Measurements from ENCODE around the gene HSD3B1.

DNA sequence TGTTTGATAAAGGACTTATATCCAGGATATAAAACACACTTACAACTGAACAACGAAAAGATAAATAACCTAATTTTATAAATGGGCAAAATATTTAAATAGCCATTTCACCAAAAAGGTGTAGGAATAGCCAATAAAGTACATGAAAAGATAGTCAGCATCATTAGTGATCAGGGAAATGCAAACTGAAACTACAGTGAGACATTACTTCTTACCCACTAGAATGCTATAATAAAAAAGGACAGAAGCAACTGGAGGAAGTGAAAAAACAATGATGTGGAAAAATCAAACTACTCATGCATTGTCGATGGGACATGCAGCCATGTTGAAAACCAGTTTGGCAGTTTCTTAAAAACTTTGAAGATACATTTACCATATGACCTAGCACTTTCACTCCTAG, 43.4 kb upstream of the HSD3B1 start:
- no peak for TF ChIP-seq POLR2A (IDR thresholded peaks at IDR 0.05)
- TF ChIP-seq, protein P1, sequence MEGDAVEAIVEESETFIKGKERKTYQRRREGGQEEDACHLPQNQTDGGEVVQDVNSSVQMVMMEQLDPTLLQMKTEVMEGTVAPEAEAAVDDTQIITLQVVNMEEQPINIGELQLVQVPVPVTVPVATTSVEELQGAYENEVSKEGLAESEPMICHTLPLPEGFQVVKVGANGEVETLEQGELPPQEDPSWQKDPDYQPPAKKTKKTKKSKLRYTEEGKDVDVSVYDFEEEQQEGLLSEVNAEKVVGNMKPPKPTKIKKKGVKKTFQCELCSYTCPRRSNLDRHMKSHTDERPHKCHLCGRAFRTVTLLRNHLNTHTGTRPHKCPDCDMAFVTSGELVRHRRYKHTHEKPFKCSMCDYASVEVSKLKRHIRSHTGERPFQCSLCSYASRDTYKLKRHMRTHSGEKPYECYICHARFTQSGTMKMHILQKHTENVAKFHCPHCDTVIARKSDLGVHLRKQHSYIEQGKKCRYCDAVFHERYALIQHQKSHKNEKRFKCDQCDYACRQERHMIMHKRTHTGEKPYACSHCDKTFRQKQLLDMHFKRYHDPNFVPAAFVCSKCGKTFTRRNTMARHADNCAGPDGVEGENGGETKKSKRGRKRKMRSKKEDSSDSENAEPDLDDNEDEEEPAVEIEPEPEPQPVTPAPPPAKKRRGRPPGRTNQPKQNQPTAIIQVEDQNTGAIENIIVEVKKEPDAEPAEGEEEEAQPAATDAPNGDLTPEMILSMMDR (IDR thresholded peaks at IDR 0.05): no peak

All from body of pancreas (tissue), 4 donors.